Colonic mucosa (tissue), 4 donors: ENCODE measurements around the gene CCNF. TPM values are rescaled to one million over a fixed set of nuclear protein-coding genes. Genes with fewer than 3 reads are reported as not detected.

ENCODE experiments used
- DNase-seq: peaks from one replicate; pipeline ENCODE4 v3.0.0-alpha.2; 2020
- H3K27ac ChIP-seq: fragments of 200-600 bp; one replicate; pipeline ENCODE4 v1.8.0; 2021
- H3K27me3 ChIP-seq: fragments of 200-600 bp; one replicate; pipeline ENCODE4 v1.8.0; 2021
- H3K36me3 ChIP-seq: fragments of 200-600 bp; one replicate; pipeline ENCODE4 v1.8.0; 2021
- H3K4me1 ChIP-seq: fragments of 200-600 bp; one replicate; pipeline ENCODE4 v1.8.0; 2021; ENCODE audit warnings: mild to moderate bottlenecking
- H3K4me3 ChIP-seq: fragments of 200-600 bp; one replicate; pipeline ENCODE4 v1.8.0; 2021
- H3K9ac ChIP-seq, 2 donors: one replicate each; pipeline ENCODE4 v1.7.0; 2013; ENCODE audit warnings: control low read depth in 2 of 2, low read depth in 2 of 2, low read length in 2 of 2
- H3K9me3 ChIP-seq: fragments of 200-600 bp; one replicate; pipeline ENCODE4 v1.8.0; 2021
- intact Hi-C: fragments of 100-400 bp; cut with DNase I; formaldehyde crosslinking; loops from one replicate; pipeline ENCODE4 v1.14.1; 2022
- microRNA-seq: library from miRNA; unstranded; fragments of <30 nt; microRNA quantifications from one replicate; pipeline ENCODE4, GENCODE V29; 2019
- total RNA-seq, 2 donors: library from RNA; stranded (reverse); fragmentation: NEBNext Ultra II Directional in 1 of 2; extraction: Animal tissue kit (Norgen Biotek cat#: 25700) in 1 of 2; gene quantifications; one replicate each; pipeline ENCODE4 v1.2.1, GENCODE V29; 2021
- TF ChIP-seq, protein P1 (sequence below): fragments of 200-600 bp; IDR thresholded peaks from one replicate; pipeline ENCODE4 v1.8.0; 2022; ENCODE audit warnings: antibody characterized with exemption, mild to moderate bottlenecking
- donor health status: healthy.
- donor health status: DM: no; HTN: no; CAD: no.
- donor health status: DM: no; HTN: no; CAD: no.

CCNF gene
- total RNA-seq, 2 donors from 2014 or later, result 8.6 to 38.2 TPM

DNA sequence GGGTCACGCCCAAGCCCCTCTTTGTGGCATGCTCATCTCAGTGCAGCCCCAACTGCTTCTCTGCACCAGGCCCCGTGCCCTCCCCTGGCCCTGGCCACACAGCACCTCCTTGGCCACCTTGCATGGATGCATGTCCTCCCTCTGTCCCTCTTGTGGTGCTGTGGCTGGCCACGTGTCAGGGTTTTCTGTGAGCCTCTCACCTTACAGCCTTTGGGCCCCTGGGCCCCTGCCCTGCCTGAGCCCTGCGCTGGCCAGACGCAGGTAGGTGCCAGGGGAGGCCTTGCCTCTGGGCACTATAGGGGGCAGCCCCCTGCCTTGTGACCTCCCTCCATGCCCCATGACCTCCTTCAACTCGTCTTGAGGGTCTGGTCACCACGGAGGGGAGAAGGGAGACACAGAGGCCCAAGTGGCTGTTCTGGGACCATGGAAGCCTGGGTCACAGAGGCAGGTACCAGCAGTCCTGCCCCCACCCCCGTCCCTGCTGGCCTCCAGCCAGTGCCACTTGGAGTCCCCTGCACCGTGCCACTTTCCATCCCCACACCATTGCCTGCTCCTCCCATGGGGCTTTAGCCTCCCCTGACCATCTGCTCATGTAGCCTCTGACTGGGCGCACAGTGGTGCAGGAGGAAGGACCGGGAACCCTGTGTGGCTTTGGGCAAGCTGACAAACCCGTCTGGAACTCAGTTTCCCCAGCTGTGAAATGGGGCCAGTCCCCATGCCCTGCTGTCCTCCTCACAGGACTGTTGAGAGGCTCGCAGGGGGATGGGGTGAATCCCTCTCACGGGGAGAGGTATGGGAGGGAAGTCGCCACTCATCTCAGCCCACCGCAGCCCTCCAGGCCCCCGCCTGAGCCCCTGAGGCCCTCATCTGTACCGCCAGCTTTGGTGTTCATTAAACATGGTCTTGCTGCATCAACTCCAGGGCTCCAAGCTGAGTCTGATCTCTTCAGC lies 73.0 kb downstream of the CCNF start:
- intact Hi-C loops, result no loop called here
- H3K36me3 ChIP-seq, result no peaks in the 10 kb centered on the region
- H3K9me3 ChIP-seq, result no peaks in the 10 kb centered on the region
- H3K4me3 ChIP-seq, result no peak overlapping the region
- no peaks in the 10 kb centered on the region for H3K27me3 ChIP-seq
- H3K27ac ChIP-seq, result no peak overlapping the region
- DNase-seq, result no peak
- TF ChIP-seq, protein P1, sequence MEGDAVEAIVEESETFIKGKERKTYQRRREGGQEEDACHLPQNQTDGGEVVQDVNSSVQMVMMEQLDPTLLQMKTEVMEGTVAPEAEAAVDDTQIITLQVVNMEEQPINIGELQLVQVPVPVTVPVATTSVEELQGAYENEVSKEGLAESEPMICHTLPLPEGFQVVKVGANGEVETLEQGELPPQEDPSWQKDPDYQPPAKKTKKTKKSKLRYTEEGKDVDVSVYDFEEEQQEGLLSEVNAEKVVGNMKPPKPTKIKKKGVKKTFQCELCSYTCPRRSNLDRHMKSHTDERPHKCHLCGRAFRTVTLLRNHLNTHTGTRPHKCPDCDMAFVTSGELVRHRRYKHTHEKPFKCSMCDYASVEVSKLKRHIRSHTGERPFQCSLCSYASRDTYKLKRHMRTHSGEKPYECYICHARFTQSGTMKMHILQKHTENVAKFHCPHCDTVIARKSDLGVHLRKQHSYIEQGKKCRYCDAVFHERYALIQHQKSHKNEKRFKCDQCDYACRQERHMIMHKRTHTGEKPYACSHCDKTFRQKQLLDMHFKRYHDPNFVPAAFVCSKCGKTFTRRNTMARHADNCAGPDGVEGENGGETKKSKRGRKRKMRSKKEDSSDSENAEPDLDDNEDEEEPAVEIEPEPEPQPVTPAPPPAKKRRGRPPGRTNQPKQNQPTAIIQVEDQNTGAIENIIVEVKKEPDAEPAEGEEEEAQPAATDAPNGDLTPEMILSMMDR, result no peak
- H3K4me1 ChIP-seq, result peaks cover 6% of the 10 kb centered on the region
- no peak overlapping the region for H3K9ac ChIP-seq

GRCh38 chr16:2505695-2506094 lies 76.4 kb downstream of the CCNF start:
- Histone ChIP-seq H3K27ac (no peak overlapping the region), H3K4me1 (peaks cover 6% of the 10 kb centered on the region), H3K9ac (no peak overlapping the region), H3K4me3 (no peak overlapping the region), H3K36me3 (no peaks in the 10 kb centered on the region), H3K9me3 (no peaks in the 10 kb centered on the region), H3K27me3 (no peaks in the 10 kb centered on the region)
- TF ChIP-seq, protein P1, result no peak
- DNase-seq, result no peak
- intact Hi-C loops, result no loop called here

DNA sequence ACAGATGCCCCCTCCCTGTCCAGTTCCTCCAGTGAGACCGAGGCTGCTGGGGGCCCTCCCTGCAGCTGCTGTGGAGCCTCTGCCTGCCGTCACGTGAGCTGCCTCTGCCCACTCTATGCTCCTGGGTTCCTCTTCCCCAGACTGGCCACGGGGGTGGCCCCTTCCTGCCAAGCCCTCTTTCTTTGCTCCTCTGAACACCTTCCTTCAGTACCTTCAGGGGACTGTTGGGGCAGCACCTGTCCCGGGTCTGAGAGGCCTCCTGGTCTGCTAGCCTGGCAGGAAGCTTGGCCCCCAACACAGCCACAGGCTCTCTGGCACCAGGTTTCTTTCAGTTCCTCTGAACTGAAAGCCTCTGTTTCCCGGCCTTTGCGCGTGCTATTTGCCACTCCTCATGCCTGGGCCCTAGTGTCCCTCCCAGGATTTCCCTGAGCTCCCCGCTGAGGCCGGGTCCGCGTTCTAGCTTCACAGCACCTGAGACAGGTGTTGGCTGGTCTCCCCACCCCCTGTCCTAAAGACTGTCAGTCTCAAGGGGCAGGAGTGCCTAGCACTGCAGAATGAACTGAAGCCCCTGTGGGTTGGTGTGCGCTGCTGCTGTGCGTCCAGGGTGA lies 77.9 kb downstream of the CCNF start:
- Histone ChIP-seq H3K4me1 (peaks cover 4% of the 10 kb centered on the region), H3K9me3 (no peaks in the 10 kb centered on the region), H3K9ac (peak overlapping the region in 1 of 2 donors; percentile 40), H3K27ac (peak overlapping the region; percentile 60), H3K36me3 (no peaks in the 10 kb centered on the region), H3K27me3 (no peaks in the 10 kb centered on the region), H3K4me3 (no peak overlapping the region)
- TF ChIP-seq, protein P1, result no peak
- intact Hi-C loops, result no loop called here
- DNase-seq, result no peak

DNA sequence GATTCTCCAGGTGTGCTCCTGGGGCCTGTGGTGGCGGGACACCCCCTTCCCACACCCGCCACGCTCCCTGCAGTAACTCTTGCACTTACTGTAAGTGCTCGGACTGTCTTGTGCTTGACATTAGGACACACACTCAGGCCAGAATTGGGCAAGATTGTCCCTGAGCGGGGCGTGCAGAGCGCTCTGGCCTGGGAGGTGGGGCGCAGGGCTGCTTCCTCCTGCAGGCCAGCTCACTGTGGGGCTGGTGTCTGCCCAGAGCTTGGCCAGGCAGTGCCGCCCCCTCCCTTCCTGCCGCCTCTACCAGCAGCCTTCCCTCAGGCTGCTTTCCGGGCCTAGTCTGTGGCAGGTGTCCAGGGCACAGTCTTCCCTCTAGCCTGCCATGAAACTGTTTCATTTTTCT lies 78.4 kb downstream of the CCNF start:
- Histone ChIP-seq H3K4me1 (peaks cover 3% of the 10 kb centered on the region), H3K9ac (peak overlapping the region in 1 of 2 donors; percentile 40), H3K4me3 (no peak overlapping the region), H3K27me3 (no peaks in the 10 kb centered on the region), H3K9me3 (no peaks in the 10 kb centered on the region), H3K36me3 (no peaks in the 10 kb centered on the region), H3K27ac (peak overlapping the region; percentile 60)
- DNase-seq, result no peak
- intact Hi-C loops, result no loop called here
- TF ChIP-seq, protein P1, result no peak

Small RNA genes within 50 kb of the gene (microRNA-seq; reads per million reads assigned to microRNA genes)
- gene MIR6767, result not detected
- gene MIR6768, result not detected

Other genes starting within 250 kb of the CCNF start
- gene CASKIN1, start 232.8 kb upstream of the CCNF start, total RNA-seq, result under 1 TPM; 0.07 to 0.27 TPM
- gene MLST8, start 224.0 kb upstream of the CCNF start, total RNA-seq, result 10 to 100 TPM; 26.5 to 53.5 TPM
- 10 to 100 TPM in 1 of 2 donors, 1 to 10 TPM in 1; 7.7 to 15.2 TPM for gene BRICD5, start 218.6 kb upstream of the CCNF start, total RNA-seq
- gene PGP, start 214.6 kb upstream of the CCNF start, total RNA-seq, result 10 to 100 TPM; 17.1 to 37.3 TPM
- 10 to 100 TPM; 19.9 to 37.4 TPM for gene E4F1, start 205.9 kb upstream of the CCNF start, total RNA-seq
- gene DNASE1L2, start 193.0 kb upstream of the CCNF start, total RNA-seq, result 1 to 10 TPM in 1 of 2 donors, under 1 TPM in 1; 0.85 to 2.4 TPM
- gene ECI1, start 177.9 kb upstream of the CCNF start, total RNA-seq, result 100 to 1,000 TPM; 109 to 134 TPM
- 100 to 1,000 TPM; 108 to 154 TPM for gene RNPS1, start 161.3 kb upstream of the CCNF start, total RNA-seq
- gene ABCA3, start 88.7 kb upstream of the CCNF start, total RNA-seq, result 1 to 10 TPM; 1.3 to 4.6 TPM
- gene TEDC2, start 30.7 kb downstream of the CCNF start, total RNA-seq, result 10 to 100 TPM in 1 of 2 donors, 1 to 10 TPM in 1; 2.4 to 24.0 TPM
- not detected for gene NTN3, start 41.9 kb downstream of the CCNF start, total RNA-seq
- gene TBC1D24, start 45.7 kb downstream of the CCNF start, total RNA-seq, result 10 to 100 TPM in 1 of 2 donors, 1 to 10 TPM in 1; 8.4 to 15.8 TPM
- gene ATP6V0C, start 84.5 kb downstream of the CCNF start, total RNA-seq, result 100 to 1,000 TPM; 240 to 336 TPM
- gene AMDHD2, start 90.9 kb downstream of the CCNF start, total RNA-seq, result 10 to 100 TPM; 19.4 to 31.6 TPM
- gene CEMP1, start 102.0 kb downstream of the CCNF start, total RNA-seq, result under 1 TPM; 0.53 to 0.54 TPM
- 10 to 100 TPM; 60.4 to 71.5 TPM for gene PDPK1, start 108.6 kb downstream of the CCNF start, total RNA-seq